GM12878 (cell line): ENCODE data around the gene CHMP1B. TPM values are rescaled to one million over a fixed set of nuclear protein-coding genes. Genes with fewer than 3 reads are reported as not detected.

Experiments
- ATAC-seq: fragments of 200-7000 bp; cut with Tn5 transposase; 3 replicates; pipeline ENCODE4 v1.9.1; 2020; ENCODE audit warnings: mild to moderate bottlenecking, moderate library complexity
- BruUV-seq: library from RNA; stranded (reverse); fragments of 400-500 nt; replicated peaks from 2 replicates; lab custom pipeline; 2021; lab: Mats Ljungman, UMichigan
- CTCF ChIA-PET: fragments of 300-600 bp; sonication (Branson Sonifier 250); formaldehyde crosslinking; extraction: SDS; loops from one replicate; lab custom pipeline; 2021; ENCODE audit warnings: inconsistent platforms; lab: Yijun Ruan, JAX
- POLR2A ChIA-PET: fragments of 350-600 bp; formaldehyde crosslinking; extraction: SDS; loops from one replicate; lab custom pipeline; 2021; ENCODE audit warnings: inconsistent platforms; lab: Charles Lee
- RAD21 ChIA-PET: fragments of 300-600 bp; sonication (Branson Sonifier 250); formaldehyde crosslinking; loops from one replicate; lab custom pipeline; 2023; ENCODE audit warnings: antibody characterized with exemption; ENCODE audit not compliant: unreplicated experiment; lab: Charles Lee
- SMC1A ChIA-PET: fragments of 300-600 bp; sonication (Branson Sonifier 250); formaldehyde crosslinking; loops from one replicate; lab custom pipeline; 2023; ENCODE audit not compliant: unreplicated experiment, uncharacterized antibody; lab: Charles Lee
- DNase-seq: peaks from one replicate; pipeline ENCODE4 v3.0.0-alpha.2; 2011; ENCODE audit warnings: low read depth, low spot score
- FAIRE-seq: peaks from 3 replicates; lab custom pipeline; 2011; peaks lifted over from hg19 to GRCh38; lab: Jason Lieb, UNC
- H2AFZ ChIP-seq: 2 replicates; pipeline ENCODE4 v1.6.0; 2011; ENCODE audit warnings: low read depth, low read length, control low read depth; ENCODE audit not compliant: control insufficient read depth
- H3K27ac ChIP-seq: 2 replicates; pipeline ENCODE4 v1.5.1; 2011; ENCODE audit warnings: control low read depth; ENCODE audit not compliant: control insufficient read depth, insufficient read depth
- H3K27me3 ChIP-seq, 2 experiments: replicated peaks in 1 of 2; 2 replicates each; pipeline versions ENCODE4 v1.6.0 to v1.6.1; 2011; ENCODE audit warnings: low read length in 1 of 2; ENCODE audit not compliant: control insufficient read depth in 2 of 2, insufficient read depth in 2 of 2
- H3K36me3 ChIP-seq, 2 experiments: 2 replicates each; pipeline ENCODE4 v1.5.1; 2011; ENCODE audit warnings: low read length in 1 of 2; ENCODE audit not compliant: control insufficient read depth in 2 of 2, insufficient read depth in 2 of 2
- H3K4me1 ChIP-seq: 2 replicates; pipeline ENCODE4 v1.6.1; 2011; ENCODE audit warnings: mild to moderate bottlenecking, low read length, moderate library complexity, mixed read lengths; ENCODE audit not compliant: control insufficient read depth, insufficient read depth
- H3K4me2 ChIP-seq: 2 replicates; pipeline ENCODE4 v1.6.0; 2011; ENCODE audit warnings: control low read depth; ENCODE audit not compliant: control insufficient read depth, insufficient read depth
- H3K4me3 ChIP-seq: fragments of 200-600 bp; sonication (generic); 2 replicates; pipeline ENCODE4 v1.5.1; 2016
- H3K79me2 ChIP-seq: 2 replicates; pipeline ENCODE4 v1.6.0; 2011; ENCODE audit warnings: low read length; ENCODE audit not compliant: control insufficient read depth, insufficient read depth
- H3K9ac ChIP-seq: 2 replicates; pipeline ENCODE4 v1.8.0; 2011; ENCODE audit warnings: low read length, control low read depth, mixed read lengths; ENCODE audit not compliant: control insufficient read depth, insufficient read depth
- H3K9me3 ChIP-seq: replicated peaks from 3 replicates; pipeline ENCODE4 v1.5.1; 2011; ENCODE audit warnings: mild to moderate bottlenecking, low read length; ENCODE audit not compliant: control insufficient read depth, insufficient read depth
- H4K20me1 ChIP-seq: 2 replicates; pipeline ENCODE4 v1.6.0; 2011; ENCODE audit not compliant: control insufficient read depth, insufficient read depth
- CEBPB ChIP-seq, 2 experiments: fragments of 150-350 bp in 1 of 2; IDR thresholded peaks; 2 replicates each; pipeline ENCODE4 v1.6.1; 2012 to 2014; ENCODE audit warnings: low read depth in 2 of 2, low read length in 2 of 2, borderline replicate concordance in 1 of 2, inconsistent platforms in 1 of 2
- CREB1 ChIP-seq: IDR thresholded peaks from 2 replicates; pipeline ENCODE4 v1.6.1; 2012; ENCODE audit warnings: low read depth, mild to moderate bottlenecking, inconsistent platforms
- EZH2 ChIP-seq: IDR thresholded peaks from 2 replicates; pipeline ENCODE4 v1.6.1; 2012; ENCODE audit warnings: low read depth, mild to moderate bottlenecking, control low read depth, inconsistent platforms, low read length, borderline replicate concordance; ENCODE audit not compliant: control insufficient read depth
- FOXK2 ChIP-seq: fragments of 450-650 bp; IDR thresholded peaks from 2 replicates; pipeline ENCODE4 v1.6.1; 2017; ENCODE audit warnings: mild to moderate bottlenecking, moderate library complexity
- HDAC6 ChIP-seq: fragments of 200-600 bp; sonication (generic); IDR thresholded peaks from one replicate; pipeline ENCODE4 v1.8.0; 2017; ENCODE audit warnings: antibody characterized with exemption; ENCODE audit not compliant: unreplicated experiment
- HDGF ChIP-seq: fragments of 450-650 bp; IDR thresholded peaks from 2 replicates; pipeline ENCODE4 v1.6.1; 2016; ENCODE audit warnings: antibody characterized with exemption
- IKZF2 ChIP-seq, 2 experiments: fragments of 450-650 bp; IDR thresholded peaks; 2 replicates each; pipeline ENCODE4 v1.6.1; 2017; ENCODE audit warnings: mild to moderate bottlenecking in 2 of 2, moderate library complexity in 2 of 2
- JUNB ChIP-seq: IDR thresholded peaks from 2 replicates; pipeline ENCODE4 v1.6.1; 2016; ENCODE audit warnings: antibody characterized with exemption, mild to moderate bottlenecking
- JUND ChIP-seq: IDR thresholded peaks from 2 replicates; pipeline ENCODE4 v1.6.1; 2012; ENCODE audit warnings: low read depth, mild to moderate bottlenecking, low read length, improper control_type of control experiment, moderate library complexity
- KAT2A ChIP-seq: conservative IDR thresholded peaks from 2 replicates; pipeline ENCODE4 v1.6.1; 2011; ENCODE audit warnings: low read depth, low read length; ENCODE audit not compliant: control insufficient read depth
- MXI1 ChIP-seq: fragments of 150-350 bp; IDR thresholded peaks from 2 replicates; pipeline ENCODE4 v1.6.1; 2011; ENCODE audit warnings: low read depth, mild to moderate bottlenecking, inconsistent platforms, low read length, improper control_type of control experiment
- MYC ChIP-seq: IDR thresholded peaks from 2 replicates; pipeline ENCODE4 v1.6.1; 2011; ENCODE audit warnings: mild to moderate bottlenecking, low read length, moderate library complexity, inconsistent platforms; ENCODE audit not compliant: insufficient read depth, insufficient replicate concordance, insufficient read length, severe bottlenecking
- NR2F1 ChIP-seq: fragments of 450-650 bp; conservative IDR thresholded peaks from 2 replicates; pipeline ENCODE4 v1.6.1; 2017; ENCODE audit warnings: mild to moderate bottlenecking
- NRF1 ChIP-seq: conservative IDR thresholded peaks from 2 replicates; pipeline ENCODE4 v1.6.1; 2011; ENCODE audit warnings: mild to moderate bottlenecking, low read depth, low read length, improper control_type of control experiment
- PAX8 ChIP-seq: fragments of 450-650 bp; IDR thresholded peaks from 2 replicates; pipeline ENCODE4 v1.6.1; 2017; ENCODE audit warnings: mild to moderate bottlenecking, moderate library complexity
- POLR2AphosphoS5 ChIP-seq: IDR thresholded peaks from 2 replicates; pipeline ENCODE4 v1.6.1; 2011; ENCODE audit warnings: mild to moderate bottlenecking, low read length, inconsistent platforms
- SIX5 ChIP-seq: IDR thresholded peaks from 2 replicates; pipeline ENCODE4 v1.6.1; 2011; ENCODE audit warnings: mild to moderate bottlenecking, low read depth, low read length, moderate library complexity; ENCODE audit not compliant: severe bottlenecking
- TCF7 ChIP-seq: IDR thresholded peaks from 2 replicates; pipeline ENCODE4 v1.6.1; 2014; ENCODE audit warnings: antibody characterized with exemption, borderline replicate concordance
- ZZZ3 ChIP-seq: IDR thresholded peaks from 2 replicates; pipeline ENCODE4 v1.6.1; 2011; ENCODE audit warnings: low read depth; ENCODE audit not compliant: control insufficient read depth, insufficient read length
- WGBS: methylation state at CpG from one replicate; pipeline ENCODE4 v1.1.6; 2016; ENCODE audit warnings: low lambda C conversion rate; ENCODE audit not compliant: insufficient replicate concordance, insufficient coverage; ENCODE audit errors: missing lambda C conversion rate; 5-methylcytosine and 5-hydroxymethylcytosine counted together
- in situ Hi-C: fragments of 300-500 bp; cut with MboI; formaldehyde crosslinking; loops from 9 replicates; pipeline ENCODE4 v1.14.3; 2018; ENCODE audit warnings: mixed read lengths
- intact Hi-C: fragments of 100-400 bp; cut with micrococcal nuclease; formaldehyde crosslinking; loops from one replicate; pipeline ENCODE4 v1.14.2; 2022; ENCODE audit not compliant: unreplicated experiment
- polyA plus RNA-seq, 11 experiments: library from polyadenylated mRNA; depleted of rRNA in 4 of 11; unstranded in 6 of 11; stranded (reverse) in 5 of 11; fragments of >200 nt; fragmentation: Nextera tagmentation in 4 of 11; fragmentation: Illumina TruSeq in 1 of 11; extraction: Ambion mirVana in 4 of 11; extraction: Trizol in 1 of 11; gene quantifications; 1 replicate in 1 of 11; 2 replicates in 10 of 11; pipeline versions ENCODE4 v1.2.1 to v1.2.3, GENCODE V29; 2011 to 2016; ENCODE audit warnings: inconsistent platforms in 2 of 11, missing spikeins in 2 of 11, low read depth in 1 of 11
- total RNA-seq, 4 experiments: library from RNA; depleted of rRNA in 3 of 4; stranded (reverse); fragments of >200 nt in 3 of 4; fragmentation: Illumina TruSeq in 1 of 4; extraction: Trizol in 1 of 4; gene quantifications; 2 replicates each; pipeline versions ENCODE4 v1.2.1 to v1.2.3, GENCODE V29; 2013 to 2021
- TF ChIP-seq, protein P1 (sequence below): IDR thresholded peaks from 2 replicates; pipeline ENCODE4 v1.6.1; 2012; ENCODE audit warnings: low read depth, low read length, improper control_type of control experiment
- TF ChIP-seq, protein P2 (sequence below): IDR thresholded peaks from 2 replicates; pipeline ENCODE4 v1.6.1; 2012; ENCODE audit warnings: mild to moderate bottlenecking, low read depth, low read length

Gene CHMP1B
- total and polyA plus RNA-seq, 10 of the 15 experiments (the other 5 are each of a cell fraction or from before 2014, with no cell fraction given), result 8.5 to 24.0 (median 18.6) TPM

DNA sequence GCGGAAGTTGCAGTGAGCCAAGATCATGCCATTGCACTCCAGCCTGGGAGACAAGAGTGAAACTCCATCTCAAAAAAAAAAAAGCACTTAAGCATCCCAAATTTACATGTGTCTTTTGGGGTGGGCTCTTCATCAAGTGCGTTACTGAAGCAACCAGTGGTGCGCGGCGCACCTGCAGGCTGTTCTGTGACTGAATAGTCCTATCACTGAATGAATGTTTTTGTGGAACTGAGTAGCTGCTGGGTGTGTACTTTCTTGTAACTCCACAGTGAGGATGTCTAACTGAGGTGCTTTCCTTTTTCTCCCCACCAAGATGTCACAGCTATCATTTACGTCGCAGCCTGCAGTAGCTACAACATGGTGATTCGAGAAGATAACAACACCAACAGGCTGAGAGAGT is 17.0 kb downstream of the CHMP1B start (continued):
- TF ChIP-seq NRF1 (no peak), MYC (no peak)
- TF ChIP-seq, protein P1, sequence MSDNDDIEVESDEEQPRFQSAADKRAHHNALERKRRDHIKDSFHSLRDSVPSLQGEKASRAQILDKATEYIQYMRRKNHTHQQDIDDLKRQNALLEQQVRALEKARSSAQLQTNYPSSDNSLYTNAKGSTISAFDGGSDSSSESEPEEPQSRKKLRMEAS, result no peak

DNA sequence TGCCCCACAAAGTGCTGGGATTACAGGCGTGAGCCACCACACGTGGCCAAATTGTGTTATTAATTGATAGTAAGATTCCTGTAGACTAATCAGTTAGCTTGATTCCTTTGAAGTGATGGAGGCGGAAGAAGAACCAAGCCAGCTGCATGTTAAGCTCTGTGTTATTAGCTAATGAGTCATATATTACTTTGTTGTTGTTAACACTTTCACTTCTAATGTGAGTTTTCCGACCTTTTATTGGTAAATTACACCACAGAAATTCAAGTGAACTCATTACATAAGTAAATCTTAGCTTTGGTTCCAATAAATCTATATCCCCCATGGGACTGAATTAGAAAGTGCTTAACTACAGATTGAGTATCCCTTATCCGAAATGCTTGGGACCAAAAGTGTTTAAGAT is 20.3 kb downstream of the CHMP1B start:
- no TSS peak for BruUV-seq
- no peaks in the 10 kb centered on the region for H3K4me1 ChIP-seq
- no peaks in the 10 kb centered on the region for H3K79me2 ChIP-seq
- in situ Hi-C loops (no loop called here), intact Hi-C loops (loop anchor here (5.0 kb wide), 1 partner anchor 139 kb away; no protein-coding TSS in a partner anchor)
- CTCF ChIA-PET, result no interaction called here
- ATAC-seq, result peak; percentile 77
- FAIRE-seq, result no peak
- H2AFZ ChIP-seq, result no peak overlapping the region
- POLR2A ChIA-PET, result no interaction called here
- H3K9me3 ChIP-seq, result no peaks in the 10 kb centered on the region
- H3K27me3 ChIP-seq, result no peaks in the 10 kb centered on the region
- no peaks in the 10 kb centered on the region for H3K36me3 ChIP-seq
- SMC1A ChIA-PET, result interaction anchor here (0.8 kb wide), 2 partner anchors 28 to 66 kb away, joined by 3 to 4 read pairs; no protein-coding TSS in a partner anchor
- RAD21 ChIA-PET, result interaction anchor here (0.6 kb wide), 1 partner anchor 823 kb away, joined by 3 read pairs; no protein-coding TSS in a partner anchor
- DNase-seq, result no peak
- H4K20me1 ChIP-seq, result no peaks in the 10 kb centered on the region
- no peak overlapping the region for H3K27ac ChIP-seq
- H3K4me2 ChIP-seq, result no peak overlapping the region
- no peak overlapping the region for H3K4me3 ChIP-seq
- 3% methylated on average over 5 of the region's 5 CpGs for WGBS
- H3K9ac ChIP-seq, result no peak overlapping the region
- no peak for TF ChIP-seq PAX8
- no peak for TF ChIP-seq CEBPB (IDR thresholded peaks at IDR 0.05; ENCODE audit: borderline replicate concordance in 1 of 2, low read depth in 2 of 2, low read length in 2 of 2)
- TF ChIP-seq POLR2AphosphoS5, result no peak
- TF ChIP-seq HDGF, result no peak
- TF ChIP-seq KAT2A, result no peak
- no peak for TF ChIP-seq FOXK2
- TF ChIP-seq IKZF2 (IDR thresholded peaks at IDR 0.05), result peak; percentile 18 to 24; a peak in 1 of 4 replicates
- no peak for TF ChIP-seq ZZZ3
- no peak for TF ChIP-seq MXI1
- TF ChIP-seq JUNB, result peak; percentile 82
- no peak for TF ChIP-seq HDAC6
- no peak for TF ChIP-seq CREB1
- peak; percentile 47; the same call in 1 of the 2 replicates for TF ChIP-seq TCF7
- TF ChIP-seq NR2F1, result peak; percentile 53
- no peak for TF ChIP-seq SIX5
- TF ChIP-seq EZH2, result no peak
- TF ChIP-seq JUND, result no peak
- TF ChIP-seq, protein P2, sequence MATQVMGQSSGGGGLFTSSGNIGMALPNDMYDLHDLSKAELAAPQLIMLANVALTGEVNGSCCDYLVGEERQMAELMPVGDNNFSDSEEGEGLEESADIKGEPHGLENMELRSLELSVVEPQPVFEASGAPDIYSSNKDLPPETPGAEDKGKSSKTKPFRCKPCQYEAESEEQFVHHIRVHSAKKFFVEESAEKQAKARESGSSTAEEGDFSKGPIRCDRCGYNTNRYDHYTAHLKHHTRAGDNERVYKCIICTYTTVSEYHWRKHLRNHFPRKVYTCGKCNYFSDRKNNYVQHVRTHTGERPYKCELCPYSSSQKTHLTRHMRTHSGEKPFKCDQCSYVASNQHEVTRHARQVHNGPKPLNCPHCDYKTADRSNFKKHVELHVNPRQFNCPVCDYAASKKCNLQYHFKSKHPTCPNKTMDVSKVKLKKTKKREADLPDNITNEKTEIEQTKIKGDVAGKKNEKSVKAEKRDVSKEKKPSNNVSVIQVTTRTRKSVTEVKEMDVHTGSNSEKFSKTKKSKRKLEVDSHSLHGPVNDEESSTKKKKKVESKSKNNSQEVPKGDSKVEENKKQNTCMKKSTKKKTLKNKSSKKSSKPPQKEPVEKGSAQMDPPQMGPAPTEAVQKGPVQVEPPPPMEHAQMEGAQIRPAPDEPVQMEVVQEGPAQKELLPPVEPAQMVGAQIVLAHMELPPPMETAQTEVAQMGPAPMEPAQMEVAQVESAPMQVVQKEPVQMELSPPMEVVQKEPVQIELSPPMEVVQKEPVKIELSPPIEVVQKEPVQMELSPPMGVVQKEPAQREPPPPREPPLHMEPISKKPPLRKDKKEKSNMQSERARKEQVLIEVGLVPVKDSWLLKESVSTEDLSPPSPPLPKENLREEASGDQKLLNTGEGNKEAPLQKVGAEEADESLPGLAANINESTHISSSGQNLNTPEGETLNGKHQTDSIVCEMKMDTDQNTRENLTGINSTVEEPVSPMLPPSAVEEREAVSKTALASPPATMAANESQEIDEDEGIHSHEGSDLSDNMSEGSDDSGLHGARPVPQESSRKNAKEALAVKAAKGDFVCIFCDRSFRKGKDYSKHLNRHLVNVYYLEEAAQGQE, result no peak
